Kidney epithelial cell (primary cell): ENCODE data around the gene MIER3. TPM values are rescaled to one million over a fixed set of nuclear protein-coding genes. Genes with fewer than 3 reads are reported as not detected.

ENCODE experiments used
- DNase-seq: peaks from one replicate; pipeline ENCODE4 v3.0.0-alpha.2; 2010; ENCODE audit warnings: low read depth
- H3K27me3 ChIP-seq: 2 replicates; pipeline ENCODE4 v1.6.0; 2011; ENCODE audit warnings: low read length; ENCODE audit not compliant: control insufficient read depth, insufficient read depth
- H3K36me3 ChIP-seq: 2 replicates; pipeline ENCODE4 v1.5.1; 2011; ENCODE audit warnings: low read length; ENCODE audit not compliant: control insufficient read depth, insufficient read depth
- H3K4me3 ChIP-seq: 2 replicates; pipeline ENCODE4 v1.5.1; 2011; ENCODE audit warnings: low read depth, mild to moderate bottlenecking, control low read depth, low read length
- total RNA-seq: library from RNA; depleted of rRNA; stranded (reverse); fragments of >200 nt; gene quantifications from 2 replicates; pipeline ENCODE4 v1.2.3, GENCODE V29; 2015
- TF ChIP-seq, protein P1 (sequence below): IDR thresholded peaks from 2 replicates; pipeline ENCODE4 v1.5.1; 2011; ENCODE audit warnings: mild to moderate bottlenecking, moderate library complexity, low read length, control low read depth, inconsistent platforms; ENCODE audit not compliant: insufficient read depth, poor library complexity, severe bottlenecking

MIER3 gene
- total RNA-seq, 1 donor from 2014 or later, result 18.1 TPM

DNA sequence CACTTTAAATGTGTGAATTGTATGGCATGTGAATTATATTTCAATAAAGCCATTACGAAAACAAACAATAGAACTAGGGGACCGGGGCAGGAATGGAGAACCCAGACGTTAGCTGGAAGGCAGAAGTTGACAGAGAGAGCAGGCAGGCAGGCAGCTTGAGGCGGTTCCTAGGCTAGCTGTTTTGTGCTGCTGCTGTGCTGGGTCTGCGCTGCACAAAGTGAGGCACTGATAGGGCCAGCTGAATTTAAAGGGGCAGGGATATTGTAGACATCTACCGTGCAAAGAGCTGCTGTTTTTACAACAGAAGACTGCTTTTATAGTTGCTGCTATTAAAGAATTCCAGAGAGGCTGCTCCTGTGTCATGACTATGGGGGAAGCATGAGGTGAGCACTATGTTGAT, 21.6 kb upstream of the MIER3 start:
- TF ChIP-seq, protein P1, sequence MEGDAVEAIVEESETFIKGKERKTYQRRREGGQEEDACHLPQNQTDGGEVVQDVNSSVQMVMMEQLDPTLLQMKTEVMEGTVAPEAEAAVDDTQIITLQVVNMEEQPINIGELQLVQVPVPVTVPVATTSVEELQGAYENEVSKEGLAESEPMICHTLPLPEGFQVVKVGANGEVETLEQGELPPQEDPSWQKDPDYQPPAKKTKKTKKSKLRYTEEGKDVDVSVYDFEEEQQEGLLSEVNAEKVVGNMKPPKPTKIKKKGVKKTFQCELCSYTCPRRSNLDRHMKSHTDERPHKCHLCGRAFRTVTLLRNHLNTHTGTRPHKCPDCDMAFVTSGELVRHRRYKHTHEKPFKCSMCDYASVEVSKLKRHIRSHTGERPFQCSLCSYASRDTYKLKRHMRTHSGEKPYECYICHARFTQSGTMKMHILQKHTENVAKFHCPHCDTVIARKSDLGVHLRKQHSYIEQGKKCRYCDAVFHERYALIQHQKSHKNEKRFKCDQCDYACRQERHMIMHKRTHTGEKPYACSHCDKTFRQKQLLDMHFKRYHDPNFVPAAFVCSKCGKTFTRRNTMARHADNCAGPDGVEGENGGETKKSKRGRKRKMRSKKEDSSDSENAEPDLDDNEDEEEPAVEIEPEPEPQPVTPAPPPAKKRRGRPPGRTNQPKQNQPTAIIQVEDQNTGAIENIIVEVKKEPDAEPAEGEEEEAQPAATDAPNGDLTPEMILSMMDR, result no peak
- H3K27me3 ChIP-seq, result no peaks in the 10 kb centered on the region
- DNase-seq, result no peak
- no peak overlapping the region for H3K4me3 ChIP-seq
- no peaks in the 10 kb centered on the region for H3K36me3 ChIP-seq

DNA sequence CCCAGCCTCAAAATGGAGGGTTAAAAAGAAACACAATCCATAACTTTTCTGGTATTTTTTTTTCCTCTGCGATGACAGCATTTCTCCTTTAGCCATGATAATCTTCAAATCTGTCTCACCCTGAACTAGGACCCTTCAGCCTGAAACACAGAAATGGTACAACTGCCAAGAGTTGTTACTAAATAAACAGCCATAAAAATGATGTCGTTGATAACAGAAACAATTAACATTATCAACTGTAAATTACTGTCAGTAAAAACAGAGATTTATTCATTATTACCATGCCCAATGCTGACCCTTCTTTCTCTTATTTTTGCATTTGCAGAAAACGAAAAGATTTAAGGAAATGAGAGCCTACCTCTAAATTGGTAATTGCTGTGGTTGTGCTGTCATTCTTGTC, 19.4 kb upstream of the MIER3 start:
- Histone ChIP-seq H3K27me3 (no peaks in the 10 kb centered on the region), H3K4me3 (no peak overlapping the region), H3K36me3 (no peaks in the 10 kb centered on the region)
- DNase-seq, result no peak
- TF ChIP-seq, protein P1, result no peak

DNA sequence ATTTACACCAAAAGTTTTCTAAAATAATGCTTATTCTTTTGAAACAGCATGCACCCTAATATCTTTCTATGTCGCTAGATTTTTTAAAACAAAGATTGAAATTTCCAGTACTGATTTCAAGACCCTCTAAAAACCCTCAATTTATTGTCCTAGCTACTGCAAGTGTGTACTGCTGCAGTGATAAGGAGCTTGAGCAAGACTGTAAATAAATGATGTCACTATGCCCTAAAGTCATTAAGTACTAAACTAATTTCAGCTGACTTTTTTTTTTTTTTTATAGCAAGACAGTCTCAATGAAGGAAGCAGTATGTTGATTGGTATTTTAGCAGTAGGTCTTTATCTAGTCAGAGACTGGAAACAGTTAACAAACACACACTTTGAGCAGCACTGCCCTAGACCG, 12.2 kb upstream of the MIER3 start:
- Histone ChIP-seq H3K4me3 (no peak overlapping the region), H3K36me3 (no peaks in the 10 kb centered on the region), H3K27me3 (no peaks in the 10 kb centered on the region)
- TF ChIP-seq, protein P1, result no peak
- DNase-seq, result no peak

DNA sequence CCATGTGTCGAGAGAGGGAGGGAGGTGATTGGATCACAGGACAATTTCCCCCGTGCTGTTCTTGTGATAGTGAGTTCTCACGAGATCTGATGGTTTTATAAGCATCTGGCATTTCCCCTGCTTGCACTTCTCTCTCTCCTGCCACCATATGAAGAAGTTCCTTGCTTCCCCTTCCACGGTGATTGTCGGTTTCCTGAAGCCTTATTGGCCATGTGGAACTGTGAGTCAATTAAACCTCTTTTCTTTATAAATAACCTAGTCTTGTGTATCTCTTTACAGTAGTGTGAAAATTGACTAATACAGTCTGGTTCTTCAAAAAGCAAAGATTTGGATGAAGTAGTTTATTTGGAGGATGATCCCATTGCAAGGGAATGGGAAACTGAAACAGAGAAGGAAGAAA, 11.3 kb upstream of the MIER3 start:
- TF ChIP-seq, protein P1, result no peak
- no peak for DNase-seq
- no peak overlapping the region for H3K4me3 ChIP-seq
- no peaks in the 10 kb centered on the region for H3K27me3 ChIP-seq
- H3K36me3 ChIP-seq, result no peaks in the 10 kb centered on the region

DNA sequence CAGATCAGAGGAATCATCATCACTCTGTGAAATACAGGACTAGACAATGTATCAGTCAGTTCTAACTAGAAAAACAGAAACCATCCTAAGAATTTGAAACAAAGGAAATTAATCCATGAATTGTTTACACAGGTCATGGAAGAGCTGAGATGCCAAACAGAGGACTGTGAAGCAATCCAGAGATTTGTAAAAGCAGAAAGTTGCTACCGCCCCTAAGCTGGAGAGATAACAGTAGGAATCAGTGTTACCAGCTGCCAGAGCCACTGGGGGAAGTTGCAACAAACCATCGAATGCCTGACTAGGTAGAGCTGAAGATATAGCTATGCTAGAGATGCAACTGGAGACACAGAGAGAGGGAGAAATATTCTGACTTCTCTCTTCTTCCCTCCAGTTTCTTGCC, 10.4 kb upstream of the MIER3 start:
- TF ChIP-seq, protein P1, result no peak
- no peaks in the 10 kb centered on the region for H3K27me3 ChIP-seq
- no peaks in the 10 kb centered on the region for H3K36me3 ChIP-seq
- H3K4me3 ChIP-seq, result no peak overlapping the region
- DNase-seq, result no peak

DNA sequence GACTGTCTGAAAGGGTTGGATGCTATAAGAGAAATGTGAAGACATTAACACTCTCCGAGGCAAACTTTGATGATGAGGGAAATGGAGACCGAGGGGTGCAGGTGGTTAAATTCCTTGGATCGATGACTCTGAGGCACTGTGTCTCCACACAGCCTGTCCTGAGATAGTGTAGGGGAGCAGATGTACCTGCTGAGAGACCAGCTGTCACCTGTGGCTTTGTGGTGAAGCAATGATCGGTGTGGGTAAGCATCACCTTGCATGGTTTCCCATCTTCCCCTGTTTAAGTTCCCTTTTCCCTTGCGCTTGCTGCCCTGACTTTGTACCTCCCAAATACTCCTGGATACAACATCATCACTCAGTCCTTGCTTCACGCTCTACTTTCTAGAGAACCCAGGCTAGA, 9.8 kb upstream of the MIER3 start:
- Histone ChIP-seq H3K36me3 (no peaks in the 10 kb centered on the region), H3K27me3 (no peaks in the 10 kb centered on the region), H3K4me3 (no peak overlapping the region)
- TF ChIP-seq, protein P1, result no peak
- DNase-seq, result no peak
